ENCODE measurements around the gene TTC23. TPM values are rescaled to one million over a fixed set of nuclear protein-coding genes. Genes with fewer than 3 reads are reported as not detected.

TTC23 gene
- total and polyA plus RNA-seq, 8 donors, result 3.8 to 75.3 (median 14.8) TPM

GRCh38 chr15:99138491-99138982 is 110.8 kb downstream of the TTC23 start:
- no peak overlapping the region for H3K4me3 ChIP-seq
- peaks cover 7 to 28% (median 26%) of the 10 kb centered on the region in 4 donors for H3K36me3 ChIP-seq
- TF ChIP-seq POLR2A (IDR thresholded peaks at IDR 0.05), result no peak
- TF ChIP-seq CTCF (IDR thresholded peaks at IDR 0.05), result no peak
- TF ChIP-seq EP300 (IDR thresholded peaks at IDR 0.05), result no peak
- TF ChIP-seq POLR2AphosphoS5 (IDR thresholded peaks at IDR 0.05), result no peak
- no peaks in the 10 kb centered on the region for H3K9me3 ChIP-seq
- H3K27ac ChIP-seq, result peak overlapping the region in 2 of 5 donors; percentile 29 to 96
- H3K27me3 ChIP-seq, result no peaks in the 10 kb centered on the region
- no peak for DNase-seq
- 89 to 97% (median 95%) methylated on average over 8 to 15 of the region's 15 CpGs for WGBS, 5 donors
- peaks cover 0 to 48% (median 16%) of the 10 kb centered on the region in 4 donors for H3K4me1 ChIP-seq
- intact Hi-C loops (cut with DNase I; ENCODE audit: low total_unique reads), result no loop called here

GRCh38 chr15:99137877-99138276 is 111.5 kb downstream of the TTC23 start:
- Histone ChIP-seq H3K27me3 (no peaks in the 10 kb centered on the region), H3K4me3 (no peak overlapping the region), H3K9me3 (no peaks in the 10 kb centered on the region), H3K36me3 (peaks cover 7 to 28% (median 26%) of the 10 kb centered on the region in 4 donors), H3K4me1 (peaks cover 0 to 48% (median 16%) of the 10 kb centered on the region in 4 donors), H3K27ac (peak overlapping the region in 1 of 5 donors; percentile 96)
- intact Hi-C loops (cut with DNase I; ENCODE audit: low total_unique reads), result no loop called here
- DNase-seq, result no peak
- WGBS, 5 donors, result 87 to 95% (median 93%) methylated on average over 5 of the region's 5 CpGs
- TF ChIP-seq POLR2AphosphoS5 (IDR thresholded peaks at IDR 0.05) (no peak), EP300 (IDR thresholded peaks at IDR 0.05) (no peak), POLR2A (IDR thresholded peaks at IDR 0.05) (no peak), CTCF (IDR thresholded peaks at IDR 0.05) (no peak)

- 70 to 82% (median 77%) methylated on average over 13 of the region's 13 CpGs for WGBS, 5 donors
- TF ChIP-seq CTCF (IDR thresholded peaks at IDR 0.05) (no peak), EP300 (IDR thresholded peaks at IDR 0.05) (no peak), POLR2A (IDR thresholded peaks at IDR 0.05) (no peak), POLR2AphosphoS5 (IDR thresholded peaks at IDR 0.05) (no peak)
- H3K27me3 ChIP-seq, result no peaks in the 10 kb centered on the region
- intact Hi-C loops (cut with DNase I; ENCODE audit: low total_unique reads), result no loop called here
- peaks cover 7 to 34% (median 29%) of the 10 kb centered on the region in 4 donors for H3K36me3 ChIP-seq
- H3K4me3 ChIP-seq, result no peak overlapping the region
- peaks cover 0 to 48% (median 19%) of the 10 kb centered on the region in 4 donors for H3K4me1 ChIP-seq
- H3K9me3 ChIP-seq, result no peaks in the 10 kb centered on the region
- peak overlapping the region in 2 of 5 donors; percentile 42 to 96 for H3K27ac ChIP-seq
- no peak for DNase-seq
Measured at GRCh38 chr15:99137111-99137546, 112.3 kb downstream of the TTC23 start.

GRCh38 chr15:99135194-99135593 is 114.2 kb downstream of the TTC23 start:
- H3K4me1 ChIP-seq, result peaks cover 0 to 53% (median 26%) of the 10 kb centered on the region in 4 donors
- H3K36me3 ChIP-seq, result peaks cover 14 to 53% (median 43%) of the 10 kb centered on the region in 4 donors
- peak overlapping the region in 3 of 5 donors; percentile 36 to 96 (median 41) for H3K27ac ChIP-seq
- TF ChIP-seq POLR2A (IDR thresholded peaks at IDR 0.05), result no peak
- no peak for TF ChIP-seq CTCF (IDR thresholded peaks at IDR 0.05)
- TF ChIP-seq POLR2AphosphoS5 (IDR thresholded peaks at IDR 0.05), result no peak
- no peak for TF ChIP-seq EP300 (IDR thresholded peaks at IDR 0.05)
- H3K27me3 ChIP-seq, result no peaks in the 10 kb centered on the region
- 48 to 54% (median 54%) methylated on average over 4 of the region's 4 CpGs for WGBS, 5 donors
- H3K9me3 ChIP-seq, result no peaks in the 10 kb centered on the region
- no peak overlapping the region for H3K4me3 ChIP-seq
- DNase-seq, result peak in 1 of 2 donors; percentile 40
- intact Hi-C loops (cut with DNase I; ENCODE audit: low total_unique reads), result no loop called here
